Heart left ventricle (tissue), 13 donors: ENCODE data around the gene DENND4C.

Experiments used
- POLR2A ChIP-seq, 2 donors: fragments of 450-650 bp; IDR thresholded peaks; one replicate each; pipeline ENCODE4 v1.6.1; 2017; ENCODE audit warnings: antibody characterized with exemption in 2 of 2, mild to moderate bottlenecking in 2 of 2, moderate library complexity in 2 of 2
- TF ChIP-seq, protein P1 (sequence below), 12 donors: fragments of 200-600 bp; sonication (generic) in 4 of 12; IDR thresholded peaks; one replicate each; pipeline versions ENCODE4 v1.5.0 to v1.8.0; 2018 to 2022; ENCODE audit warnings: antibody characterized with exemption in 12 of 12, mild to moderate bottlenecking in 5 of 12
- donor health status: ischemic (EF 13 %, LVEDD 7.1; RV severe dilation, severe dysfunction).
- donor health status: DM: no; HTN: yes; CAD: no.
- donor health status: DM: no; HTN: no; CAD: no.
- donor health status: ischemic (EF 25% LVEDD 6.9; RV normal size, moderate dysfunction).
- donor health status: ischemic (EF 25% LVEDD 5.7; RV mildly dilated, moderate dysfunction).
- donor health status: ischemic (EF 35%, LVEDD 5.7; RV mildly dilated, moderate dysfunction).
- donor health status: nonischemic (EF 11% LVEDD 7.7; RV severe dilation, severe dysfunction).
- donor health status: DM: yes; HTN: yes; CAD: no.
- donor health status: PGD.
- donor health status: ischemic (EF 29% LVEDD 5.4; RV normal size, mild dysfunction).
- donor health status: nonischemic (EF 23%, LVEDD 6.1; RV moderate dilation, normal function).

DNA sequence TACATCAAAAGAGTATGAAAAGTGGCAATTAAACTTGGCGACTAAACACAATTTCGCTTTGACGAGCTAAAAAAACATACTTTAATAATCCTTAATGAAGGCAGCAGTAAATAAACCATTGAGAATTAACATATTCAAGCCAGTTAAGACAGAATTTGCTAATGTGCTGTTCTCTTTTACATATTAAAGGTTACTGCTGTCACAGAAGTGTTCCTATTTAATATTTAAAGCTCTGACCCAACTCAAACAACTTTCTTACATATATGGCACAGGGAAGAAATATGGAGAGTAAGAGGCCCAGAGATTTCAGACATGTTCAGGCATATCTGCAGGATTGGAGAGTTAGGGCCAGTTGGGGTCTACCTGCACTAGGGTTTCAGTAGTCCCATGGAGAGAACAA, 16.7 kb upstream of the DENND4C start:
- TF ChIP-seq POLR2A (IDR thresholded peaks at IDR 0.05), result no peak
- TF ChIP-seq, protein P1, sequence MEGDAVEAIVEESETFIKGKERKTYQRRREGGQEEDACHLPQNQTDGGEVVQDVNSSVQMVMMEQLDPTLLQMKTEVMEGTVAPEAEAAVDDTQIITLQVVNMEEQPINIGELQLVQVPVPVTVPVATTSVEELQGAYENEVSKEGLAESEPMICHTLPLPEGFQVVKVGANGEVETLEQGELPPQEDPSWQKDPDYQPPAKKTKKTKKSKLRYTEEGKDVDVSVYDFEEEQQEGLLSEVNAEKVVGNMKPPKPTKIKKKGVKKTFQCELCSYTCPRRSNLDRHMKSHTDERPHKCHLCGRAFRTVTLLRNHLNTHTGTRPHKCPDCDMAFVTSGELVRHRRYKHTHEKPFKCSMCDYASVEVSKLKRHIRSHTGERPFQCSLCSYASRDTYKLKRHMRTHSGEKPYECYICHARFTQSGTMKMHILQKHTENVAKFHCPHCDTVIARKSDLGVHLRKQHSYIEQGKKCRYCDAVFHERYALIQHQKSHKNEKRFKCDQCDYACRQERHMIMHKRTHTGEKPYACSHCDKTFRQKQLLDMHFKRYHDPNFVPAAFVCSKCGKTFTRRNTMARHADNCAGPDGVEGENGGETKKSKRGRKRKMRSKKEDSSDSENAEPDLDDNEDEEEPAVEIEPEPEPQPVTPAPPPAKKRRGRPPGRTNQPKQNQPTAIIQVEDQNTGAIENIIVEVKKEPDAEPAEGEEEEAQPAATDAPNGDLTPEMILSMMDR (IDR thresholded peaks at IDR 0.05), result no peak
